Psoas muscle (tissue), 8 donors: ENCODE data around the gene COX7C. TPM values are rescaled to one million over a fixed set of nuclear protein-coding genes. Genes with fewer than 3 reads are reported as not detected.

Source experiments
- ATAC-seq, 4 donors: fragments of 200-7000 bp; cut with Tn5 transposase; one replicate each; pipeline ENCODE4 v1.9.1; 2020; ENCODE audit warnings: moderate library complexity in 3 of 4, mild to moderate bottlenecking in 2 of 4
- DNase-seq, 2 donors: peaks; one replicate each; pipeline ENCODE4 v3.0.0-alpha.2; 2020
- H3K27ac ChIP-seq: fragments of 200-600 bp; one replicate; pipeline ENCODE4 v1.8.0; 2022
- H3K27me3 ChIP-seq, 3 donors: fragments of 200-600 bp in 1 of 3; one replicate each; pipeline versions ENCODE4 v1.6.1 to v1.8.0; 2013 to 2022; ENCODE audit warnings: low read length in 2 of 3, mild to moderate bottlenecking in 2 of 3, moderate library complexity in 1 of 3; ENCODE audit not compliant: insufficient read depth in 3 of 3
- H3K36me3 ChIP-seq, 2 donors: fragments of 200-600 bp in 1 of 2; one replicate each; pipeline versions ENCODE4 v1.6.1 to v1.8.0; 2013 to 2022; ENCODE audit warnings: low read depth in 1 of 2, mild to moderate bottlenecking in 1 of 2, moderate library complexity in 1 of 2; ENCODE audit not compliant: insufficient read depth in 1 of 2
- H3K4me1 ChIP-seq: fragments of 200-600 bp; one replicate; pipeline ENCODE4 v1.8.0; 2022
- H3K4me3 ChIP-seq: fragments of 200-600 bp; one replicate; pipeline ENCODE4 v1.8.0; 2022; ENCODE audit warnings: mild to moderate bottlenecking
- H3K9me3 ChIP-seq: fragments of 200-600 bp; one replicate; pipeline ENCODE4 v1.8.0; 2022
- WGBS, 3 donors: extraction: QIAGEN DNeasy Blood & Tissue Kit; methylation state at CpG; one replicate each; pipeline versions ENCODE4 v1.1.6 to v1.1.7; 2013; 5-methylcytosine and 5-hydroxymethylcytosine counted together
- intact Hi-C, 2 donors: fragments of 100-400 bp; cut with DNase I; formaldehyde crosslinking; loops; one replicate each; pipeline versions ENCODE4 v1.11.0 to v1.14.2; 2022
- polyA plus RNA-seq, 3 donors: library from polyadenylated mRNA; stranded (reverse); fragments of 200-250 nt; gene quantifications; one replicate each; pipeline ENCODE4 v1.2.3, GENCODE V29; 2013
- total RNA-seq, 4 donors: library from RNA; stranded (reverse); fragmentation: NEBNext Ultra II Directional in 2 of 4; extraction: Animal tissue kit (Norgen Biotek cat#: 25700) in 2 of 4; gene quantifications; one replicate each; pipeline versions ENCODE4 v1.2.1 to v1.2.4, GENCODE V29; 2021 to 2023
- TF ChIP-seq, protein P1 (sequence below): fragments of 200-600 bp; IDR thresholded peaks from one replicate; pipeline ENCODE4 v1.8.0; 2022; ENCODE audit warnings: antibody characterized with exemption
- donor health status: healthy with polysubstance abuse.
- donor health status: DM: no; HTN: no; CAD: no; lungs with moderate emphysema.
- donor health status: Bipolar disorder and iron deficiency.
- donor health status: healthy.
- donor health status: DM: yes; HTN: yes; CAD: no.
- donor health status: DM: no; HTN: no; CAD: no.
- donor health status: DM: no; HTN: no; CAD: no.
- donor health status: DM: yes; HTN: yes; CAD: no.

Gene COX7C
- total and polyA plus RNA-seq, 7 donors: 865 to 1,782 (median 1,220) TPM

DNA sequence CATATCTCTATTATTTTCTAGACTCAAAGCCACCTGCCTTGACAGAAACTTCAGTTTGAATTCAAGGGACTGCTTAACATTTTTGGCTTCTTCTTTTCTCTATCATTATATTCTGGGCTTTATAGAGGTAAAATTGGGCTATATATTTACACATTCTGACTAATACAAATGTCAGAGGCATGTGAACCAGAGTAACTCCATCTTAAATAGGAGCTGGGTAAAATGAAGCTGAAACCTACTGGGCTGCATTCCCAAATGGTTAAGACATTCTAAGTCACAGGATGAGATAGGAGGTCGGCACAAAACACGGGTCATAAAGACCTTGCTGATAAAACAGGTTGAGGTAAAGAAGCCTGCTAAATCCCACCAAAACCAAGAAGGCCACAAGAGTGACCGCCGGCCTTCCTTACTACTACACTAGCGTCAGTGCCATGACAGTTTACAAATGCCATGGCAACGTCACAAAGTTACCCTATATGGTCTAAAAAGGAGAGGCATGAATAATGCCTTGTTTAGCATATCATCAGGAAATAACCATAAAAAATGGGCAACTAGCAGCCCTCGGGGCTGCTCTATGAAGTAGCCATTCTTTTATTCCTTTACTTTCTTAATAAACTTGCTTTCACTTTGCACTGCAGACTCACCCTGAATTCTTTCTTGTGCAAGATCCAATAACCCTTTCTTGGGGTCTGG lies 44.8 kb upstream of the COX7C start:
- Histone ChIP-seq H3K4me3 (no peak overlapping the region), H3K27ac (no peak overlapping the region), H3K4me1 (no peaks in the 10 kb centered on the region), H3K9me3 (no peaks in the 10 kb centered on the region), H3K27me3 (no peaks in the 10 kb centered on the region), H3K36me3 (no peaks in the 10 kb centered on the region)
- DNase-seq (no peak), ATAC-seq (no peak)
- intact Hi-C loops: no loop called here
- WGBS, 3 donors: 73 to 78% (median 73%) methylated on average over 7 of the region's 7 CpGs
- TF ChIP-seq, protein P1, sequence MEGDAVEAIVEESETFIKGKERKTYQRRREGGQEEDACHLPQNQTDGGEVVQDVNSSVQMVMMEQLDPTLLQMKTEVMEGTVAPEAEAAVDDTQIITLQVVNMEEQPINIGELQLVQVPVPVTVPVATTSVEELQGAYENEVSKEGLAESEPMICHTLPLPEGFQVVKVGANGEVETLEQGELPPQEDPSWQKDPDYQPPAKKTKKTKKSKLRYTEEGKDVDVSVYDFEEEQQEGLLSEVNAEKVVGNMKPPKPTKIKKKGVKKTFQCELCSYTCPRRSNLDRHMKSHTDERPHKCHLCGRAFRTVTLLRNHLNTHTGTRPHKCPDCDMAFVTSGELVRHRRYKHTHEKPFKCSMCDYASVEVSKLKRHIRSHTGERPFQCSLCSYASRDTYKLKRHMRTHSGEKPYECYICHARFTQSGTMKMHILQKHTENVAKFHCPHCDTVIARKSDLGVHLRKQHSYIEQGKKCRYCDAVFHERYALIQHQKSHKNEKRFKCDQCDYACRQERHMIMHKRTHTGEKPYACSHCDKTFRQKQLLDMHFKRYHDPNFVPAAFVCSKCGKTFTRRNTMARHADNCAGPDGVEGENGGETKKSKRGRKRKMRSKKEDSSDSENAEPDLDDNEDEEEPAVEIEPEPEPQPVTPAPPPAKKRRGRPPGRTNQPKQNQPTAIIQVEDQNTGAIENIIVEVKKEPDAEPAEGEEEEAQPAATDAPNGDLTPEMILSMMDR: no peak

DNA sequence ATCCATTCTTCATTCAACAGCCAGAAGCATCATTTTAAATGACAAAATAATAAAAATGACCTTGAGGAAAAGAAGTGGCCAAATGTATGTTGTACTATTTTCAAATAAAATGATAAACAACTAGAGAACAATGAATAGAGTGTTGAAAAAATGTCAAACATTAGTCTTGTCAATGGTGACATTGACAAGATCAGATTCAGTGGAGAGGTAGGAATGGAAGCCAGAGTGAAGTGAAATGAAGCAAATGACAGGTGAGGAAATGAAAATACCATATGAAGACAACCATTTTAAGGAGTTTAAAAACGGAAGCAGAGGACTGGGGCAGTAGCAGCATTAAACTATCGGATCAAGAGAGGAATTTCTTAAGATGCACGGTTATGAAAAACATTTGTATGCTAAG lies 38.2 kb upstream of the COX7C start:
- DNase-seq (no peak), ATAC-seq (no peak)
- H3K9me3 ChIP-seq: no peaks in the 10 kb centered on the region
- TF ChIP-seq, protein P1: no peak
- no peaks in the 10 kb centered on the region for H3K27me3 ChIP-seq
- intact Hi-C loops: no loop called here
- no peaks in the 10 kb centered on the region for H3K36me3 ChIP-seq
- no peak overlapping the region for H3K27ac ChIP-seq
- H3K4me1 ChIP-seq: no peaks in the 10 kb centered on the region
- 80 to 87% (median 82%) methylated on average over 3 of the region's 3 CpGs for WGBS, 3 donors
- no peak overlapping the region for H3K4me3 ChIP-seq

DNA sequence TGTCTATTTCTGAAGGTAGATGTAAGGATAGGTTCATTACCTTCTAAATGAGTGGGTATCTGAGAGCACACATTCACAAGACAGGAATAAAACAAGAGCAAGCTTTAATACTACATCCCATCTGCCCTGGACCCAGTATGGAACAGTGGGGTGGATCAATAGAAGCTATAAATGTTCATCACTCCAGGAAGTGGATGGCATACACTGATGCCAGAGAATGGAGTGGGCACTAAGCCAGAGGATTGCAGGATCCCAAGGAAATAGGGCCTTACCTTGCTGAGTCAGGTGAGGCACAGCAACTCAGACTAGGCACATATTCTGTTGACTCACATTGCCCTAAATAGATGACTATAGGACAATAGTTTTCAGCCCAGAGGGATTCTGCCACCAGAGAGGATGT lies 21.3 kb upstream of the COX7C start:
- ATAC-seq (no peak), DNase-seq (no peak)
- intact Hi-C loops: no loop called here
- Histone ChIP-seq H3K36me3 (no peaks in the 10 kb centered on the region), H3K27ac (no peak overlapping the region), H3K4me1 (no peaks in the 10 kb centered on the region), H3K4me3 (no peak overlapping the region), H3K27me3 (no peaks in the 10 kb centered on the region), H3K9me3 (no peaks in the 10 kb centered on the region)
- TF ChIP-seq, protein P1: no peak

DNA sequence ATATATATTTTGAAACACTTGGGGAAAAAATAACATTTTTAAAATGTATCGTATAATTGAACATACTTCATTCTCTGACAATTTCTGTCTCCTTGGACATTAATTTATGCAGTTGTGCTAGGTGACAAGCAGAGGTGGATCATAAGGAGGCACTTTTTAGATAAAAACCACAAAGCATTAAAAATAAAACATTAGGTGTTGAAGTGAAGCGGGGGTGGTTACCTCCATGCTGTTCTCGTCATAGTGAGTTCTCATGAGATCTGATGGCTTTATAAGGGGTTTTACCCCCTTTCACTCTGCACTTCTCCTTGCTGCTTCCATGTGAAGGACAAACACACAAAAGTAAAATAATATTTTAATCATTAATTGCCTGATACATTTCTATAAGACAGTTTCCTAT lies 11.9 kb upstream of the COX7C start:
- Histone ChIP-seq H3K9me3 (no peaks in the 10 kb centered on the region), H3K36me3 (no peaks in the 10 kb centered on the region), H3K27me3 (peaks cover 0 to 3% (median 0%) of the 10 kb centered on the region in 3 donors), H3K4me3 (no peak overlapping the region), H3K4me1 (no peaks in the 10 kb centered on the region), H3K27ac (no peak overlapping the region)
- TF ChIP-seq, protein P1: no peak
- intact Hi-C loops: no loop called here
- ATAC-seq (no peak), DNase-seq (no peak)
- WGBS, 3 donors: 85 to 86% (median 85%) methylated on average over 3 of the region's 3 CpGs

DNA sequence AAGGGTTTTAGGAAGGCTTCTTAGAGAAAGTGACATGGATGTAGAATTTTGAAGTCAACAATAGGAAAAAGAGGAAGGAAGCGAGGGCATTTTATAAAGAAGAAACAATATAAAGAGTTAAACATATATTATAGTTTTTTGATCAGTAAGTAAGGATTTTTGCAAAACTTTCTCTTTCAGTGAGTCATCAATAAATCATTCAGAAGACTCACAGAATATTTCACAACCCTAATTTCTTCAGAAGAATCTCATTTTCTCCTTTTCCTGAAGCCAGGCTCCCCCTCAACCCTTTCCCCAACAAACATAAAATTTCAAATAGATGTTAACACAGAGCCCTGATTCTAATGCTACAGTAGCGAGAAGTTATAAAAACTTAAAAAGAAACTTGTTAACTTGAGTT lies 4.3 kb upstream of the COX7C start:
- DNase-seq: no peak
- no peak overlapping the region for H3K4me3 ChIP-seq
- TF ChIP-seq, protein P1: no peak
- 85 to 96% (median 95%) methylated on average over 2 of the region's 2 CpGs for WGBS, 3 donors
- H3K4me1 ChIP-seq: no peaks in the 10 kb centered on the region
- no peak overlapping the region for H3K27ac ChIP-seq
- no peak for ATAC-seq
- intact Hi-C loops: loop anchor here (10.0 kb wide), 2 partner anchors 651 to 801 kb away; partner anchors contain the start of genes CCNH (in 2 of the 2) and RASA1 (in 1 of the 2)
- no peaks in the 10 kb centered on the region for H3K9me3 ChIP-seq
- peaks cover 0 to 6% (median 3%) of the 10 kb centered on the region in 3 donors for H3K27me3 ChIP-seq
- H3K36me3 ChIP-seq: no peaks in the 10 kb centered on the region
